GM18868 (cell line): ENCODE data around the gene TMC5.
"Not testable (repeated sequence)": the region's sequence is repeated elsewhere in the genome, so short reads cannot be mapped to it uniquely, and the experiment has no call there.

Experiments used
- ATAC-seq: cut with Tn5 transposase; IDR thresholded peaks from one replicate; pipeline ENCODE4 v1.9.1; 2021; ENCODE audit warnings: mild to moderate bottlenecking, moderate library complexity; ENCODE audit not compliant: unreplicated experiment

TMC5 gene, protein sequence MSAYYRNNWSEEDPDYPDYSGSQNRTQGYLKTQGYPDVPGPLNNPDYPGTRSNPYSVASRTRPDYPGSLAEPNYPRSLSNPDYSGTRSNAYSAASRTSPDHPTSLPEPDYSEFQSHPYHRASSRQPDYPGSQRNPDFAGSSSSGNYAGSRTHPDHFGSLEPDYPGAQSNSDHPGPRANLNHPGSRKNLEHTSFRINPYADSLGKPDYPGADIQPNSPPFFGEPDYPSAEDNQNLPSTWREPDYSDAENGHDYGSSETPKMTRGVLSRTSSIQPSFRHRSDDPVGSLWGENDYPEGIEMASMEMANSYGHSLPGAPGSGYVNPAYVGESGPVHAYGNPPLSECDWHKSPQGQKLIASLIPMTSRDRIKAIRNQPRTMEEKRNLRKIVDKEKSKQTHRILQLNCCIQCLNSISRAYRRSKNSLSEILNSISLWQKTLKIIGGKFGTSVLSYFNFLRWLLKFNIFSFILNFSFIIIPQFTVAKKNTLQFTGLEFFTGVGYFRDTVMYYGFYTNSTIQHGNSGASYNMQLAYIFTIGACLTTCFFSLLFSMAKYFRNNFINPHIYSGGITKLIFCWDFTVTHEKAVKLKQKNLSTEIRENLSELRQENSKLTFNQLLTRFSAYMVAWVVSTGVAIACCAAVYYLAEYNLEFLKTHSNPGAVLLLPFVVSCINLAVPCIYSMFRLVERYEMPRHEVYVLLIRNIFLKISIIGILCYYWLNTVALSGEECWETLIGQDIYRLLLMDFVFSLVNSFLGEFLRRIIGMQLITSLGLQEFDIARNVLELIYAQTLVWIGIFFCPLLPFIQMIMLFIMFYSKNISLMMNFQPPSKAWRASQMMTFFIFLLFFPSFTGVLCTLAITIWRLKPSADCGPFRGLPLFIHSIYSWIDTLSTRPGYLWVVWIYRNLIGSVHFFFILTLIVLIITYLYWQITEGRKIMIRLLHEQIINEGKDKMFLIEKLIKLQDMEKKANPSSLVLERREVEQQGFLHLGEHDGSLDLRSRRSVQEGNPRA

DNA sequence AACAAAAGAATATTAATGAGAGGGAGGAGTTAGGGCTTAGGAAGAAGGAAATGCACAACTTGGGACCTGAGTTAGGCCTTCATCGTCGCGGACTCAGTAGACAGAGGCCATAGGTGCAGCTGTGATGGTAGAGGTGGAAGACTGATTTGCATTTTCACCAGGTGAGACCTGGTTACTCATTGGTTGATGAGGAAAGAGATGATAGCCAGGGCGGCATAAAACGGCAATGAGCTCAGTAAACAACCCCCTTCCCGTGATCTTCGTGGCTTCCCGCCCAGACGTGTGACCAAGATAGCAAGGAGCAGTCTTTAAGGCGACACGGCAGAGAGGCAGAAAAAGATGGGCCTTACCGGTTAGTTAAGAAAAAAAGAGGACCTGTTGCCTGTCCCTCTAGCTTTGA is at the start of gene TMC5:
TMC5 (plus strand) TSS at position 244 of the 400 bp plus-strand sequence. CDS start 22,156 bp downstream, outside the sequence.
- no peak for ATAC-seq

GRCh38 chr16:19372541-19372940 is 45.1 kb upstream of the TMC5 start:
- not testable (repeated sequence) for ATAC-seq

GRCh38 chr16:19374402-19374801 is 43.3 kb upstream of the TMC5 start:
- no peak for ATAC-seq

GRCh38 chr16:19375561-19376158 is 42.0 kb upstream of the TMC5 start:
- ATAC-seq = no peak

DNA sequence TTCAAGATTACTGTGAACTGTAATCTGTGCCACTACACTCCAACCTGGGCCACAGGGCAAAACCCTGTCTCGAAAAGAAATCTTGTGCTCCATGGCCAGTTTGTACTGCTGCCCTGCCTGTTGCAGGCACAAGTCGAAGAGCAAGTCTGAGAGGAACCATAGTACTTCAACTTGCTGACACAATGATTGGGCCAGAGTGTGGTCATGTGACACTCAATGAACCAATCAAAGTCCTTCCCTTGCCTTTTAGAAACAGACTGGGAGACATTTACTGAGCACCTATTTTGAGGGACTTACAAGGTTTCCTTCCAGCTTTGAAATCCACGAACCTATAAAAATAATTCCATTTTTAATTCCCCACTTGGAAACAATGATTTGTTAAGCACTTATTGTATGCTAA is 39.8 kb upstream of the TMC5 start:
- ATAC-seq = no peak

GRCh38 chr16:19378511-19378910 is 39.2 kb upstream of the TMC5 start:
- no peak for ATAC-seq

DNA sequence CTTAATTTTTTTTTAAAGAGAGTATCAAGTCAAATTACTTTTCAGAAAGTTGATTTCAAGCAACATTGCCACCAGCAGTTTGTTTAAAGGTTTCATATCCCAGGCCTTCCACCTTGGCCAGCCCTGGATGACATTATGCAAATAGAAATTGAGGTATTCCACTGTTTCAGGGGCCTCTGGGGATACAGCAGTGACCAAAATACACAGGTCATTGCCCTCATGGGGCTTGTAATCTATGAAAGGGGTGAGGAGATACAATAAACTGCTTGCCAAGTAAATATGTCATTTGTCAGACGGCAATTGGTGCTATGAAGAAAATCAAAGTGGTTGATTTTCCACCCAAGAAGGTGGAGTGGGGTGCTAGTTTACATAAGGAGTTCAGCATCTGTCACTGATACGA is 37.8 kb upstream of the TMC5 start:
- no peak for ATAC-seq

- ATAC-seq = no peak
These were observed 37.4 kb upstream of the TMC5 start for GRCh38 chr16:19380328-19380727.

DNA sequence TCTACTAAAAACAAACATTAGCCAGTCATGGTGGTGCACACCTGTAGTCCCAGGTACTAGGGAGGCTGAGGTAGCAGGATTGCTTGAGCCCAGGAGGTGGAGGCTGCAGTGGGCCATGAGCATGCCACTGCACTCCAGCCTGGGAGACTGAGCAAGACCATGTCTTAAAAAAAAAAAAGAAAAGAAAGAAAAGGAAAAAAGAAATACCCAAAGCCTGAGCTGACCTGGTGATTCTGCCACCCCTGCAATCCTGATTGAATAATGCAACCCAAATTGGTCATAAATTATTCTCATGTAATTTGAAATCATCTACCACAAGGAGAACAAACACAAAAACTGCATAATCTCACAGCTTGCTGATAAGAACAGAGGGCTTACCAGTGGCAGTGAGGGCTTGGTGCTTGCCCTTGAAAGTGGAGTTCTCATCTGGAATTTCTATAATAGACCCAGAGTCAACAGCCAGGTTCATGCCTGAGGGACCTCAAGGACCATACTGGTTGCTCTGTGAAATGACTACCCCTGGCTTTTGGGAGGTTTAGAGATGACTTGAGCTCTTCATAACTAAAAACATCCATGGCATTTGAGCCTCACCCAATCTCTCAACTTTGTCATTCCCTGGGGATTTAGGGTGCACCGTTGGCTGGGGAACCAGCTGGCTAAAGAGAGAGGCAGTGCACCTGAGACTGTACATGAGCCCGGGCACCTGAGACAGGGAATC is 35.4 kb upstream of the TMC5 start:
- no peak for ATAC-seq

- no peak for ATAC-seq
These were observed 34.5 kb upstream of the TMC5 start for GRCh38 chr16:19382887-19383816.

DNA sequence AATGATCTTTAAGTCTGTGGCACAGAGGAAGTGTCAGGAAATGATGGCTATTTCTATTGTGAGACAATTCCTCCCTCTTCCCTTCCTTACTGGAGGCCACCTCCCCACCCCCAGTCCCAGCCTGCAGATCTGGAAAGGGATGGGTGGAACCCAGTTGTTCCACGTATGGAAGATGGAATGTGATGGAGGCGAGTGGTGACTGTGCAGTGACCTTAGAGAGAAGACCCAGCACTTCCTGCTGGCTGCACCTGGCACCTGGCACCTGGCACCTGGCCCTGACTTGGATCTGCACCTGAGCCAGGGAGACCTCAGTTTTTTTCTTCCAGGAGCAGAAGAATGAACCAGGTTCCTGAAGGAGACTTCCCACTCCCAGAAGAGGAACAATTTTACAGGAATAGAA is 33.0 kb upstream of the TMC5 start:
- no peak for ATAC-seq

DNA sequence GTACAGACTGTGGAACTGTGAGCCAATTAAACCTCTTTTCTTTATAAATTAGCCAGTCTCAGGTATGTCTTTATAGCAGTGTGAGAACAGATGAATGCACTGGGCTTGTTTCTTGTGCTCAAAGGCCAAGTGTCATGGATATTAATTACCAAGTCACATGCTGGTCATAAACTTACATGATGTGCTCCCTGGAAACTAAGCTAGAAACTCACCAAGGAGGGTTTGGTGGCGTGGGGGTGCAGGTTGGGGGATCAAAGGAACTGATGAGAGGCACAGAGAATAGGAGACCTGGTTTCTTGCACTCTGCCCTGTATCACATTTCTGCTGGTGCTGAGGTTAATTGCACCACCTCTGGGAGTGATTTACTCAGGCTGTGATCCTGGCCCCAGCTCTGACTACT is 31.2 kb upstream of the TMC5 start:
- ATAC-seq = no peak

- ATAC-seq = no peak
These were observed 28.4 kb upstream of the TMC5 start for GRCh38 chr16:19389246-19389645.

DNA sequence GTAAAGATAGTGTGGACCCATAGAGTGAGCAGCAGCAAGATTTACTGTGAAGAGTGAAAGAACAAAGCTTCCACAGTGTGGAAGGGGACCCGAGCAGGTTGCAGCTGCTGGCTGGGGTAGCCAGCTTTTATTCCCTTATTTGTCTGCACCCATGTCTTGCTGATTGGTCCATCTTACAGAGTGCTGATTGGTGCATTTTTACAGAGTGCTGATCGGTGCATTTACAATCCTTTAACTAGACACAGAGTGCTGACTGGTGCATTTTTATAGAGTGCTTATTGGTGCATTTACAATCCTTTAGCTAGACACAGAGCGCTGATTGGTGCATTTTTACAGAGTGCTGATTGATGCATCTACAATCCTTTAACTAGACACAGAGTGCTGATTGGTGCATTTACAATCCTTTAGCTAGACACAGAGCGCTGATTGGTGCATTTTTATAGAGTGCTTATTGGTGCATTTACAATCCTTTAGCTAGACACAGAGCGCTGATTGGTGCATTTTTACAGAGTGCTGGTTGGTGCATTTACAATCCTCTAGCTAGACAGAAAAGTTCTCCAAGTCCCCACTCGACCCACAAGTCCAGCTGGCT is 26.4 kb upstream of the TMC5 start:
- not testable (repeated sequence) for ATAC-seq

GRCh38 chr16:19392352-19392751 is 25.3 kb upstream of the TMC5 start:
- no peak for ATAC-seq

DNA sequence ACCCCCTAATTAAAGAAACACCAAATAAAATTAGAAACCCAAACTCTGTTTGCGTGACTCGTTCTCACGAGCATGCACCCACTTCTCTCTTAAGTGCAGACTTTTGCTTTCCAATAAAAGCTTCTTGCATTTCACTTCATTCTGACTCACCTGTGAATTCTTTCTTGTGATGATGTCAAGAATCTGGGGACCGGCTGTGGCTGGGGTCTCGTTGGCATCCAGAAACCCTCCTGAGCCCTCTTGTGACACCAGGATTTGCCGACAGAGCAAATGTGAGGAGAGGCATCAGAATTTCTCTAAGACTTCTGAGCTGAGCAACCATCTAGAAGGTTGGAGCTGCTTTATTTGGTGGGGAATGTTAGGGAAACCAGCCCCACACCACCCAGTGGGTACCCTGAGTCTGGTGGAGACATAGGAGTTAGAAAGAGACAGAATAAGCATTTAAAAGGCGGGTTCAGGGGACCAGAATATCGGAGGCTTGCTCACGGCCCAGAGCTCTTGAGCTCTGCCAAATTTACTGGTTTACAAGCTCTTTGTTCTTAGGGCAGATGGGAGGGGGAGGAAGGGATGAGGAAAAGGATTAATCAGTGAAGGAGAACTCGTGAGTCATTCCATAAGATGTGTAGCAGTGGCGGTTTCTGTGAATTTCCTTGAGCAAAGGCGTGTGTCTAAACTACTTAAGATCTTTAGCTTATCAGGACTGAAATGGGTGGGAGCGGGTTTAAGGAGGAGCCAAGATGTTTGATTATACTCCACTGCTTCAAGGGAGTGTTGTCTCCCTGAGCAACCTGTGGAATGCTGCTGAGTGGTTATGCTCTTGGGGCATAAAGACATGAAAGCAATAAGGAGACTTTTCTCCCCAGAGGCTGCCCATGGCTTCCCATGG is 24.2 kb upstream of the TMC5 start:
- no peak for ATAC-seq

DNA sequence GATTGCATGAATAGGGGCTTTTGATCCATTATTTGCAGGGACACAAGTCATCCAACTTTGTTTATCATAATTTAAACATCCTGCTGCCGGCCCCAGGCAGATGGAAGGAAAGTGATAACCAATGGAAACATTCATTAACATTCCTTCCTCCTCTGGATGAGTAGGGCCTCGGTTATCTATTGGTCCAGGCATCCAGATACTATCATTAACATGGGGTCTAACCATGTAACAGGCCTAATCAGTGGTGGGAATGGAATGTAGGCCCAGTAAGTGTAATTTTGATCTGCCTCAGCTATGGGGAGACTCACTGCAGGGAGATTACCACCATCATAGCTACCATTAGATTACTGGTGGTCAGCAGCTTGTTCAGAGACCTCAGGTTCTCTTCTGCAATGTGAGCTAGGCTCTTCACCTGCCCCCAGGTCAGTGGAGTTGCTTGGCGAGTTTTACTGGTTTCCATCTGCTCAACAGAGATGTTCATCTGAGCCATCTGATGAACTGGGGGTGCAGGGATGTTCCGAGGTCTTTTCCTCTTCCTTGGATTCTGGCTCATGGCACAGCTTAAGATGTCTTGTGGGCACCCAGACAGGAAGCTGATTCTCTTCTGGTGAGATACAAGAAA is 21.9 kb upstream of the TMC5 start:
- not testable (repeated sequence) for ATAC-seq

DNA sequence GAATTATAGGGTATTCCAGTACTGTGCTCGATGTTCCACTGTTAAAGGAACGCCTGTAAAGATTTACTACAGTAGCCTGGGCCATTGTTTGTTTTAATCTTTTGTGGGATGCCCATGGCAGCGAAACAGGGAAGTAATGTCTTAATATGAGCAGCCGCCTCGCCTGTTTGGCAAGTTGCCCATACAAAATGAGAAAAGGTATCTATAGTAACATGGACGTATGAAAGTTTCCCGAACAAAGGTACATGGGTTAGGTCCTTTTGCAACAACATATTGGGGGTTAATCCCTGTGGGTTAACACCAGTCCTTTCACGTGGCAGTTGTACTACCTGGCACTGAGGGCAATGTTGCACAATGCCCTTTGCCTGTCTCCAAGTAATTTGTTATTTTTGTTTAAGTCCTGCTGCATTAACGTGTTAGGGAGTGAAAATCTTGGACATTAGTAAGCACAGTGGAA is 21.1 kb upstream of the TMC5 start:
- no peak for ATAC-seq
